ENCODE data around the gene MMS19.
"Not testable (repeated sequence)": the region's sequence is repeated elsewhere in the genome, so short reads cannot be mapped to it uniquely, and the experiment has no call there.

MMS19 gene

DNA sequence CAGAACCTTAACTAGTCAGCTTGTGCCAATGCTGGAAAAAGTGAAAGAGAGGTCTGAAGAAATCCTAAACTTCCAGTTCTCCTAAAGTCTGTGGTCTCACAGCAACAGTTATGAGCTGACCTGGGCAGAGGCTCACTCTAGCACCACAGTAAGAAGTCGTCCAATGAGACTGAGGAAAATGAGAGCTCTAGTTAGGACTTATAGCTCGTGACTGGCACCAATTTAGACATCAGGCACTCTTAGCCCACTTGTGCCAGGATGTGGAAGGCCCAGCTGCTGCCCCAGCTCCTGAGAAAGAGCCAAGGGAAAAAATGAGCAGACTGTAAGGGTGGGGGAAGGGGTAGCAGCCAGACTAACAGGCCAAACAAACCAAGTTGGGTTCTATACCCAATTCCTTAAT, 7.6 kb downstream of the MMS19 start:
- no peak for TF ChIP-seq CTCF (IDR thresholded peaks at IDR 0.05; ENCODE audit: low read depth, low read length)
- H3K4me3 ChIP-seq (ENCODE audit: low read depth, low read length) = no peak overlapping the region

DNA sequence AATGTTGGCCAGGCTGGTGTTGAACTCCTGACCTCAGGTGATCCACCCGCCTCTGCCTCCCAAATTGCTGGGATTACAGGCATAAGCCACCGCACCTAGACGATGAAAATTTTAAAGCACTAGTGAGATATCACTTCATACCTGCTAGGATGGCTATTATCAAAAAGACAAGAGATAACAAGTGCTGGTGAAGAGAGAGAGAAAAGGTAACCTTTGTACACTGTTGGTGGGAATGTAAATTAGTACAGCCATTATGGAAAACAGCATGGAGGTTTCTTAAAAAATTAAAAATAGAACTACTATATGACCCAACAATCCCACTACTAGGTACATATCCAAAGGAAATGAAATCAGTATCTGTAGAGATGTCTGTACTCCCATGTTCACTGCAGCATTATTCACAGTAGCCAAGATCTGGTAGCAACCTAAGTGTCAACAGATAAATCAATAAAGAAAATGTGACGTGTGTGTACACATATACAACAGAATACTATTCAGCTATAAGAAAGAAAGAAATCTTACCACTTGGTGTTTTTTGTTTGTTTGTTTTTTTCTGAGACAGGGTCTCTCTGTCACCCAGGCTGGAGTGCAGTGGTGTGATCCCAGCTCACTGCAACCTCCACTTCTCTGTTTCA, 12.5 kb downstream of the MMS19 start:
- TF ChIP-seq CTCF (IDR thresholded peaks at IDR 0.05; ENCODE audit: low read depth, low read length) = no peak
- H3K4me3 ChIP-seq (ENCODE audit: low read depth, low read length) = no peak overlapping the region

- no peak overlapping the region for H3K4me3 ChIP-seq (ENCODE audit: low read depth, low read length)
- TF ChIP-seq CTCF (IDR thresholded peaks at IDR 0.05; ENCODE audit: low read depth, low read length) = no peak
These were observed 14.3 kb downstream of the MMS19 start for GRCh38 chr10:97483921-97484320.

DNA sequence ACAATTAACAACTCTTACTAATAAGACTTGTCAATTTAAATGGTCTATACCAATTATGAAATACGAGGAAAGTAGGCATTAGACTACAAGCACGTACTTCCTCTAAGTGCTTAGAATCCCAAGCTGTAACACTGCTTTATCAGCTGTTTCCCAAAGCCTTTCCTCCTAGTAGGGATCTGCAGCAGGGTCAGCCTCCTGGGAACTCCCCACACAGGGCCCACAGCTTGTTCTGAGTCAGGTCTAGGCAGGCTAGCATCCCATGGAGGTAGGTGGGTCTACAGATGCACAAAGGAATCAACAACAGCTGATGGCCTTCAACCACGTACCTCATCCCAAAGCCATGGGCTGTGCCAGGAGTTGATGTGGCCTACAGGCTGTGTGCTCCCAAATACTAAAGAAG, 14.7 kb downstream of the MMS19 start:
- TF ChIP-seq CTCF (IDR thresholded peaks at IDR 0.05; ENCODE audit: low read depth, low read length) = no peak

GRCh38 chr10:97482381-97482780, 15.8 kb downstream of the MMS19 start:
- H3K4me3 ChIP-seq (ENCODE audit: low read depth, low read length) = no peak overlapping the region
- no peak for TF ChIP-seq CTCF (IDR thresholded peaks at IDR 0.05; ENCODE audit: low read depth, low read length)

More for the DNA sequence above, 14.7 kb downstream of the MMS19 start:
- H3K4me3 ChIP-seq (ENCODE audit: low read depth, low read length) = no peak overlapping the region

- no peak for TF ChIP-seq CTCF (IDR thresholded peaks at IDR 0.05; ENCODE audit: low read depth, low read length)
- no peak overlapping the region for H3K4me3 ChIP-seq (ENCODE audit: low read depth, low read length)
These were observed 17.2 kb downstream of the MMS19 start for GRCh38 chr10:97481071-97481470.

GRCh38 chr10:97479939-97480338, 18.3 kb downstream of the MMS19 start:
- H3K4me3 ChIP-seq (ENCODE audit: low read depth, low read length) = no peak overlapping the region
- TF ChIP-seq CTCF (IDR thresholded peaks at IDR 0.05; ENCODE audit: low read depth, low read length) = no peak

GRCh38 chr10:97479410-97479809, 18.8 kb downstream of the MMS19 start:
- not testable (repeated sequence) for H3K4me3 ChIP-seq (ENCODE audit: low read depth, low read length)

Data from WI38 (cell line).